Measurements from ENCODE around the gene MAPK8IP1. TPM values are rescaled to one million over a fixed set of nuclear protein-coding genes. Genes with fewer than 3 reads are reported as not detected.
A peak's percentile ranks its signal among the peaks of the same experiment; 100 is the strongest.

MAPK8IP1 gene
- total and polyA plus RNA-seq, 12 donors = 14.5 to 73.7 (median 33.3) TPM

- intact Hi-C loops (cut with DNase I) = no loop called here
- H3K27ac ChIP-seq = peak within 1 kb of the TSS in 2 of 5 donors; percentile 49 to 77
- H3K4me1 ChIP-seq (replicated peaks in 1 of 2) = peaks cover 0 to 12% of the 10 kb centered on the region in 2 donors
- DNase-seq = peak in 3 of 7 donors; percentile 48 to 69 (median 51)
- peaks cover 0 to 63% of the 10 kb centered on the region in 2 donors for H3K36me3 ChIP-seq (replicated peaks in 1 of 2)
- no peak for TF ChIP-seq CTCF (IDR thresholded peaks at IDR 0.05)
- no peak for TF ChIP-seq POLR2A (IDR thresholded peaks at IDR 0.05)
- WGBS, 4 donors = 34 to 57% (median 43%) methylated on average over 6 to 18 of the region's 18 CpGs
- H3K9me3 ChIP-seq (replicated peaks in 1 of 3) = no peaks in the 10 kb centered on the region
- no peak within 1 kb of the TSS for H3K4me3 ChIP-seq
- H3K27me3 ChIP-seq = no peaks in the 10 kb centered on the region
Measured at GRCh38 chr11:45906965-45907611, 21.6 kb downstream of the MAPK8IP1 start, which contains the start of gene FREY1. Gene FREY1, minus strand, starts transcription at chr11:45907271. Its CDS starts 26 bp downstream, at chr11:45907245.

GRCh38 chr11:45907911-45908370 is 22.5 kb downstream of the MAPK8IP1 start:
- H3K27ac ChIP-seq = peak overlapping the region in 2 of 5 donors; percentile 49 to 77
- no peak for TF ChIP-seq CTCF (IDR thresholded peaks at IDR 0.05)
- TF ChIP-seq POLR2A (IDR thresholded peaks at IDR 0.05) = no peak
- H3K4me1 ChIP-seq (replicated peaks in 1 of 2) = peaks cover 0 to 12% of the 10 kb centered on the region in 2 donors
- peaks cover 0 to 63% of the 10 kb centered on the region in 2 donors for H3K36me3 ChIP-seq (replicated peaks in 1 of 2)
- H3K4me3 ChIP-seq = no peak overlapping the region
- no peak for DNase-seq
- H3K27me3 ChIP-seq = no peaks in the 10 kb centered on the region
- H3K9me3 ChIP-seq (replicated peaks in 1 of 3) = no peaks in the 10 kb centered on the region
- intact Hi-C loops (cut with DNase I) = no loop called here
- 69 to 100% (median 85%) methylated on average over 3 to 8 of the region's 8 CpGs for WGBS, 4 donors

- 83 to 91% (median 88%) methylated on average over 18 to 32 of the region's 32 CpGs for WGBS, 4 donors
- H3K36me3 ChIP-seq (replicated peaks in 1 of 2) = peaks cover 0 to 64% of the 10 kb centered on the region in 2 donors
- intact Hi-C loops (cut with DNase I) = loop anchor here in 1 of 2 donors (10.0 kb wide), 1 partner anchor 45 kb away; no protein-coding TSS in a partner anchor
- no peak for TF ChIP-seq CTCF (IDR thresholded peaks at IDR 0.05)
- TF ChIP-seq POLR2A (IDR thresholded peaks at IDR 0.05) = no peak
- no peak for DNase-seq
- no peaks in the 10 kb centered on the region for H3K9me3 ChIP-seq (replicated peaks in 1 of 3)
- peaks cover 0 to 12% of the 10 kb centered on the region in 2 donors for H3K4me1 ChIP-seq (replicated peaks in 1 of 2)
- H3K4me3 ChIP-seq = no peak overlapping the region
- H3K27ac ChIP-seq = no peak overlapping the region
- H3K27me3 ChIP-seq = no peaks in the 10 kb centered on the region
Measured at GRCh38 chr11:45909594-45910475, 24.4 kb downstream of the MAPK8IP1 start.

GRCh38 chr11:45910623-45911022 is 25.2 kb downstream of the MAPK8IP1 start:
- Histone ChIP-seq H3K36me3 (replicated peaks in 1 of 2) (peaks cover 0 to 64% of the 10 kb centered on the region in 2 donors), H3K4me3 (no peak overlapping the region), H3K27me3 (no peaks in the 10 kb centered on the region), H3K27ac (no peak overlapping the region), H3K4me1 (replicated peaks in 1 of 2) (peaks cover 0 to 12% of the 10 kb centered on the region in 2 donors), H3K9me3 (replicated peaks in 1 of 3) (no peaks in the 10 kb centered on the region)
- TF ChIP-seq POLR2A (IDR thresholded peaks at IDR 0.05) (no peak), CTCF (IDR thresholded peaks at IDR 0.05) (no peak)
- intact Hi-C loops (cut with DNase I) = loop anchor here in 1 of 2 donors (10.0 kb wide), 1 partner anchor 46 kb away; no protein-coding TSS in a partner anchor
- WGBS, 4 donors = 88 to 96% (median 93%) methylated on average over 3 to 9 of the region's 9 CpGs
- DNase-seq = no peak

All from adrenal gland (tissue), 12 donors.